Activated CD4-positive, CD25-positive, alpha-beta regulatory T cell treated with anti-CD3 and anti-CD28 coated beads, Interleukin-2, amount 50 U/mL, for 16 hours (primary cell): ENCODE data around the gene AIMP1.
"Not testable (repeated sequence)": the region's sequence is repeated elsewhere in the genome, so short reads cannot be mapped to it uniquely, and the experiment has no call there.

ENCODE experiments used
- DNase-seq: peaks from one replicate; pipeline ENCODE4 v3.0.0-alpha.2; 2020; ENCODE audit warnings: low read depth, low spot score

AIMP1 gene

DNA sequence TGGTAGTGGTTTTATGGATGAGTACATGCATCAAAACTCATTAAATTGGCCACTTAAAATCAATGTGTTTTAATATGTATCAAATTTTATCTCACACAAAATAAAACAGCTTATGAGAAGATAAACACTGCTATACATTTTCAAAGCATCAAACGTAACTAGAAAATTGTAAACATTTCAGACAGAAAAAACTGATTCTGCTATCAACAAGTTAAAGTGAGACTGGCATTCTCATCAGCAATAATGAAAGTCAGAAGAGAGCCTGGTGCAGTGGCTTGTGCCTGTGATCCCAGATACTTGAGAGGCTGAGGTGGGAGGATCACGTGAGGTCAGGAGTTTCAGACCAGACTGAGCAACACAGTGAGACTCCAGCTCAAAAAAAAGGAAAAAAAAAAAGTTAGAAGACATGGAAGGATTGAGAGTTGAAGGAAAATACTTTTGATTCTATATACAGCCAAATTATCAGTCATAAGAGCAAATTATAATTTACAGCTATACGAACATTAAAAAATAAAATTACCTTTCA, 3.3 kb upstream of the AIMP1 start:
- DNase-seq: no peak

GRCh38 chr4:106314960-106315359, 1.4 kb upstream of the AIMP1 start:
- no peak for DNase-seq

DNA sequence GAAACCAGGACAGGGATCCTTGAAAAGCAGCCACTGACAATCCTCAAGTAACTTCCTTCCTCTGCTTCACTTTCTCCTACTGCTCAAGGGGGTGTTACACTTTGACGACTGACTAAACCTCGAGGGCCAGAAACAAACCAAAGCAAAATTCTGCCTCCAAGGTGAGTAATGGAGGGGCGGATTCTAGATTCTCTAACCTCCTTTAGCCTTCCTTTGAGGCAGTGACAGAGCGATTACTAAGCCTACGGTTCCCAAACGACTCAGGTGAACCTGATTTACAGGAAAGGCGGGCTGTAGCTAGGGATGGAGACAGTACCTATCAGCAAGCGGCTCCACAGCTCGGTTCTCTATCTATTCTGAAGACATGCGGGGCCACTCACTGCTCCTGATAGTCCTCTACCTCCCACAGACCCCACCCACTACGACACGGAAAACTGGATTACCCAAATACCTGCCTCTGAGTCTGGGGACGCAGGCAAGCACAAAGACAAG, 828 bp upstream of the AIMP1 start:
- DNase-seq: peak; percentile 28

DNA sequence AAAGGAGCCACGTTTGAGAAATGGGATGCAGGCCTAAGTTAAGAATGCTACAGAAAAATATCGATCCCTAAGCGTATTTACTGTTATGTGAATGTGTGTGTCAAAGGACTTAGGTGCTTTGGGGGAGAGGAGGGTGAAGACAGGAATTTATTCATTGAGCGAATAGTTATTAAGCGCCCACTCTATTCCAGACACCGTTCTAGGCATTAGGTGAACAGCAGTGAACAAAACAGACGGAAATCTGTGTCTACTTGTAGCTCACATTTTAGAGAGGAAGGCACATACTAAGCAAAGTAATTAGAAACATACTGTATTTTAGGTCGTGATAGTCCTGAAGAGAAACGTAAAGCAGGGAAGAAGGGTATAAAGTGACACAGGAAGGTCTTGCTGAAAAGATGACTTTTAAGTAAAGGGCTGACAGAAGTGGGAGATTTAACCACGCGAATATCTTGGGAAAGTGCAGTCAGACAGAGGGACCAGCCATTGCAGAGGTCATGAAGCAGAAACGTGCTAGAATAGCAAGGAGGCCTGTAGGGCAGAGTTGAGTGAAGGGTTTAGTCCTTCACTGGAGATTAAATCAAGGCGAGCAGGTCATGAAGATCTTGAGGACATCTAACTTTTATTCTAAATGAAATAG, 541 bp downstream of the AIMP1 start:
- DNase-seq: no peak

DNA sequence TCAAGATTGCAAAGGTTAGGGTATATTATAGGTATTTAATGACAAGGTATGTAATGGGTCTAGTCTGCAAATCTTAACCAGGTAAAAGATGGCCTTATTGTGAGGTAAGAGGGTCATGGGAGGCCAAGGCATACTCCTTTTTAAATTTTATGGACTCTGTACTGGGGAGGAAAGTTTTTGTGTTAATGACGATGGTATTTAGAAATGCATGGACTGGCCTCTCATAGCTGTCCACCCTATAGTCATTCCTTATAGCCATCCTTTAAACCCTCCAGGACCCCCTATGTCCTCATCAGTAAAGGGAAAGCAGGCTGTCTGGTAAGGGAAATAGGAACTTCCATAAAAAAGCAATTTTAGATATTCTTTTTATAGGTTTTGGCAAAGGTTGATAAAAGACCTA, 1.5 kb downstream of the AIMP1 start:
- DNase-seq: no peak

GRCh38 chr4:106318511-106318910, 2.2 kb downstream of the AIMP1 start:
- DNase-seq: no peak

- DNase-seq: no peak
Observed at GRCh38 chr4:106320235-106320634, 3.9 kb downstream of the AIMP1 start.

DNA sequence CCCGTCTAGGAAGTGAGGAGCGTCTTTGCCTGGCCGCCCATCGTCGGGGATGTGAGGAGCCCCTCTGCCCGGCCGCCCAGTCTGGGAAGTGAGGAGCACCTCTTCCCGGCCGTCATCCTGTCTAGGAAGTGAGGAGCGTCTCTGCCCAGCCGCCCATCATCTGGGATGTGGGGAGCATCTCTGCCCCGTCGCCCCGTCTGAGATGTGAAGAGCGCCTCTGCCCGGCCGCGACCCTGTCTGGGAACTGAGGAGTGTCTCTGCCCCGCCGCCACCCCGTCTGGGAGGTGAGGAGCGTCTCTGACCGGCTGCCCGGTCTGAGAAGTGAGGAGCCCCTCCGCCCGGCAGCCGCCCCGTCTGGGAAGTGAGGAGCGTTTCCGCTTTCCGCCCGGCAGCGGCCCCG, 4.8 kb downstream of the AIMP1 start:
- not testable (repeated sequence) for DNase-seq

DNA sequence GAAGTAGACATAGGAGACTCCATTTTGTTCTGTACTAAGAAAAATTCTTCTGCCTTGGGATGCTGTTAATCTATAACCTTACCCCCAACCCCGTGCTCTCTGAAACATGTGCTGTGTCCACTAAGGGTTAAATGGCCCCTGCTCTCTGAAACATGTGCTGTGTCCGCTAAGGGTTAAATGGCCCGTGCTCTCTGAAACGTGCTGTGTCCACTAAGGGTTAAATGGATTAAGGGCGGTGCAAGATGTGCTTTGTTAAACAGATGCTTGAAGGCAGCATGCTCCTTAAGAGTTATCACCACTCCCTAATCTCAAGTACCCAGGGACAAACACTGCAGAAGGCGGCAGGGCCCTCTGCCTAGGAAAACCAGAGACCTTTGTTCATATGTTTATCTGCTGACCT, 5.5 kb downstream of the AIMP1 start:
- DNase-seq: not testable (repeated sequence)

DNA sequence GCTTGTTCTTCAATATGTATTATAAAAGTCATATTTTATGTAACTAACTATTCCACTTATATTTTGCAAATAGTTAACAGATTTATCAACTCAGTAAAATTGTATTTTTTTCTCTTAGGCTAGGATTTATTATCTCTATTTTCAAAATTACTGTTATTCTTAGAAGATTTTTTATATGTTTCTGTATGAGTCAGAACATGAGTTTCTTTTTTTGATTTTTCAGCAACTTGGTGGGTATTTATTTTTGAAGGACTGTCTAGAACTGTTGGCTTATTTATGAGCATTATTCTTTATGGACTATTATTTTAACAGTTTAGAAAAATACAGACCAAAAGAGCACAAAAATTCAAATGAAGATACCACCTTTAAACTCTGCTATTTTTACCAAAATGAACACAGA, 6.8 kb downstream of the AIMP1 start:
- DNase-seq: no peak

DNA sequence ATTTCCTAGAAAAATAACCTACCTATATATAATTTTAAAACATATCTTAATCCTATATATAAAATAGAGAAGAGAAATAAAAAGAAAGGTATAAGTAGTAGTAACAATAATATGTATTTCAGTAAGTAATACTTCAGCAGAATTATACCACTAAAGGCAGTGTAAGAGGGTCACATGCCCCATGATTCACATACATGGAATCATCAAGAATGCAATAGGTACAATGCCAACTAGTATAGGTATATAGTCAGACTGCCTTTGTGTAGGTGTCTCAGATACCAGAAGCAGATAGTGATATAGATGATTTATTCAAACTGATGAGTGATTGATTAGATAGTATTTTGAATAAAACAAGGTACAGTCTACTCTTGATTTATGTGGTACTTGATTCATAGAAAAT, 9.4 kb downstream of the AIMP1 start:
- DNase-seq: no peak

DNA sequence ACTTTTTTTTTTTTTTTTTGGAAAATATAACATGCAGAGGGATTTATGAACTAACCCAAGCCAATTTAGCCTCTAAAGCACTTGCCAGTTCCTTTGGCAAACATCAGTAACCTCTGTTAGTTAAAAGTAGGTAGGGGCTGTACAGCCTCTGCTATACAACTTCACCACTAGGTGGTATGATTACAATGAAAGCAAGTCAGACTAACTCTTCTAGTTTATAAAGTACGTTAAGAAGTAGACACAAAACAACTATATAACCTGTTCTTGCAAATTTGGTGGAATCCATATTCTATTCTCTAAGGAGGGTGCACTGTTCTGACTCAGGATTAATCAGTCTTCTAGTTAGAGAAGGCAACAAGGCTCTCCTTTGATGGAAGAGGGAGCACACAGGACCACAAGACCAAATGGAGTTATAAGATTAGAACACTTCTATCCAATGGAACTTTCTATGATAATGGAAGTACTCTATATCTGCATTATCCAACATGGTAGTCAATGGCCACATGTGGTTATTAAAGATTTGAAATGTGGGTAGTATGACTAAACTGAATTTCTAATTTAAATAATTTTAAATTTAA, 12.8 kb downstream of the AIMP1 start:
- DNase-seq: no peak

DNA sequence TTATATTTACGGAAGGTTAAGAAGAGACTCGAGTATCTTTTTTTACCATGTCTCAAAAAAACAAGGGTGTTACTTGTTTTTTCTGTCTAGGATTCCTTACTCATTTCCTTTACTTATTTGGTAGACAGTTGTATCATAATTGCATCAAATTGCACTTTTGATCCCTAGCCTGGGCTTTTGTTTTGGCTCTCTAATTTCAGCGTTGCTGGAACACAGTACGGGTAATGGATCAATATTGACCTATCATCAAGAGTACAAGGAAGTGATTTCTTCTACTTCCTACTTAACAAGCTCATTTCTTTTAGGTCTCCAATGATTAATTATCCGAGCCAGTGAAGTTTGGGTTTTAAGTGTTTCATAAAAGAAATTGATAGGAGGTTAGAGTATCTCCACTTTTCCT, 16.8 kb downstream of the AIMP1 start:
- no peak for DNase-seq

- DNase-seq: no peak
Observed at GRCh38 chr4:106334741-106335470, 18.6 kb downstream of the AIMP1 start.

DNA sequence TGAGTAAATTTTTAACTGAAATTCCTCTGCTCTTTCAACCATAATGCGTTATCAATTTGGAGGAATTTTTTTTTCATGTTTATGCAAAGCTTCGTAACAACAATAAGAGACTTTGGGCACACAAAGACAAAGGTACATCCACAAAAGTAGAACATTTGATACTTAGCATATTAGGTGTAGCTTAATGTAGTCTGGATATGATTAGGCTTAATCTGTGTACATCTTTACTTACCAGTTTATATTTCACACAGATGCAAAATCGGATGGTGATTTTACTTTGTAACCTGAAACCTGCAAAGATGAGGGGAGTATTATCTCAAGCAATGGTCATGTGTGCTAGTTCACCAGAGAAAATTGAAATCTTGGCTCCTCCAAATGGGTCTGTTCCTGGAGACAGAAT, 20.3 kb downstream of the AIMP1 start:
- DNase-seq: no peak

DNA sequence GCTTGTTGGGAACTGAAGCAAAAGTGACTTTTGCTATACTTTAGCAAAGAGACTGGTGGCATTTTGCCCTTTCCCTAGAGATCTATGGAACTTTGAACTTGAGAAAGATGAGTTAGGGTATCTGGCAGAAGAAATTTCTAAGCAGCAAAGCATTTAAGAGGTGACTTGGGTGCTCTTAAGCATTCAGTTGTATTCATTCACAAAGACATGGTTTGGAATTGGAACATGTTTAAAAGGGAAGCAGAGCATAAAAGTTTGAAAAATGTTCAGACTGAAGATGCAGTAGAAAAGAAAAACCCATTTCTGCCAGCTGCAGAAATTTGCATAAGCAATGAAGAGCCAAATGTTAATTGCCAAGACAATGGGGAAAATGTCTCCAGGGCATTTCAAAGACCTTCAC, 21.6 kb downstream of the AIMP1 start:
- no peak for DNase-seq

- no peak for DNase-seq
Observed at GRCh38 chr4:106338671-106339070, 22.3 kb downstream of the AIMP1 start.

GRCh38 chr4:106339431-106339830, 23.1 kb downstream of the AIMP1 start:
- no peak for DNase-seq

- DNase-seq: no peak
Observed at GRCh38 chr4:106340774-106341173, 24.4 kb downstream of the AIMP1 start.

DNA sequence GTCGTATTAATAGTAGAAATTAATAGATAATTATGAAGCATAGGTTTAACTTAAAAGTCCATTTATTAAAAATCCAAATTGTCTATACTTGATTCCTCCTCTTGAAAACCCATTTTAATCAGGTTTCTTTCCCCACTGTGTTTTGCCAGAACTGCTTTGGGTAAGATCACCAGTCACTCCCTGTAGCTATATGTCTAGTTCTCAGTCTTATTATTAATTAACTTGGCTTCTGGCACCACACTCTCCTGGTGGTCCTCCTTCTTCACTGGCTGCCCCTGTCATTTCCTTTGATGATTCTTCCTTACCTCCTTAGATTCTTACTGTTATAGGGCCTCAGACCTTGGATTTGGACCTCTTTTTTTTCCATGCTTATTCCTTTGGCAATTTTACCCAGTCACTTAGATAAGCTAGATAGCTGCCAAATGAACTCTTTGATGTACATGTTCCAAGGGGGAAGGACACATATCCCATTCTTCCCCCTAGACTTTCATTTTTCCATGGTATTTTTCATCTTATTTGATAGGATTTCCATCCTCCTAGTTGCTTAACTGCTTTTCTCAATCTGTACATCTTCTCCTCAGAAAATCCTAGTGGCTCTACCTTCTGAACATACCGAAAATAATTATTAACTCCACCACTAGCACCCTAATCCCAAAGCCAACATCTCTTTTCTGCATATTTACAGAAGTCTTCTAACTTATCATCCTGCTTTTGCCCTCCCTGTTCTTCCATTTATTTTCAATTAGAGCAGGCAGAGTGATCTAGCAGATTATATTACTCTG, 27.7 kb downstream of the AIMP1 start:
- no peak for DNase-seq

GRCh38 chr4:106344647-106344970, 28.3 kb downstream of the AIMP1 start:
- no peak for DNase-seq

DNA sequence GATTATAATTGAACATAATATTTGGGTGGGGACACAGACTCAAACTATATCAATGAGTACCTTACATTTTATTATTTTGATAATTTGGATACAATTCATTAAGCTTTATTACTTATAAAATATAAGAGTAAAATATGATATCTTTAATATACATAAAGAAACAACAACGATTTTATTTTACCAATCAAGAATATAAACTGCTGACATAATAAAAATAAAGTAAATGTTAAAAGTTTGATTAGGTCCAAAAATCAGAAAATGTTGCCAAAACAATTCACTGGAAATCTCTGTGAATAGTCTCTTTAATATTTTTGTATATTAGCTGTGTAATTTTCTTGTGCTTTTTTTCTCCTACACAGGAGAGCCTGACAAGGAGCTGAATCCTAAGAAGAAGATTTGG, 30.8 kb downstream of the AIMP1 start:
- no peak for DNase-seq
